HG03108 (cell line): ENCODE results near the gene KSR2.

ENCODE experiments used
- ATAC-seq: cut with Tn5 transposase; IDR thresholded peaks from one replicate; pipeline ENCODE4 v1.9.1; 2021; ENCODE audit warnings: moderate library complexity; ENCODE audit not compliant: unreplicated experiment

KSR2 gene

GRCh38 chr12:117547209-117547608 lies 421.6 kb downstream of the KSR2 start:
- no peak for ATAC-seq

GRCh38 chr12:117545216-117545615 lies 423.6 kb downstream of the KSR2 start:
- ATAC-seq, result no peak

DNA sequence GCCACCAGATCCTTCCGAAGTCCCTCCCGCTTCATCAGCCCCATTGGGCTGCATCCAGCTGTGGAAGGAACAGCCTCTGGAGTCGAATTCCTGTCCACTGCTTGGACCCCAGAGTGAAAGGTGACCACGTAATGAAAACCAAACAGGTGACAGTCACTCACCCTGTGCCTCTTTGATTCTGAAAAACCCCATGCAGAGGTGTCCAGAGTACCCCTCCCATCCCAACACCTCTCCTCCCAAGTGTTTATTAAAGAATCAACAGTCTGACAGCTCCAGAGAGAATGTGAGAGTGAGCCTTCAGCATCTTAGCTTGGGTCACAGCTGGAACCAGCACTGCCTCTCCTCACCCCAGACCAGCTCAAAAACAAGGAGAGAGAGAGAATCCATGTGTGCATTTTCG lies 428.8 kb downstream of the KSR2 start:
- no peak for ATAC-seq

DNA sequence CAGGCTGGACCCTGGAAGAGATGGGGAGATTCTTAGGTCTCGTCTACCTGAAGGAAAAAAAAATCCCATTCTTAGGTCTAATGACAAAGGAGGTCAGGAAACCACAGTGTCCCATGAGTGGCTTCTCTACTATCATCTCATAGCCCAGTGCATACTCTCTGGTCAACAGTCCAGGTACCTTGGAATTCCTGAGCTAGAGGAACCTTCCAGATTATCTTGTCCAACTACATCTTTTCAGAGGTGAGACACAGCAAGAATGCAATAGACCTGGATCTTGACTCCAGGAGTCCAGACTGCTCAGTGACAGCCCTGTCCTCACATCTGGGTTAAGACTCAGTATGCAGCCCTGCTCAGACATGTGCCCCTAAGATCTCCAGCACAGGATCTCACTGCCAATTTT lies 429.9 kb downstream of the KSR2 start:
- no peak for ATAC-seq

DNA sequence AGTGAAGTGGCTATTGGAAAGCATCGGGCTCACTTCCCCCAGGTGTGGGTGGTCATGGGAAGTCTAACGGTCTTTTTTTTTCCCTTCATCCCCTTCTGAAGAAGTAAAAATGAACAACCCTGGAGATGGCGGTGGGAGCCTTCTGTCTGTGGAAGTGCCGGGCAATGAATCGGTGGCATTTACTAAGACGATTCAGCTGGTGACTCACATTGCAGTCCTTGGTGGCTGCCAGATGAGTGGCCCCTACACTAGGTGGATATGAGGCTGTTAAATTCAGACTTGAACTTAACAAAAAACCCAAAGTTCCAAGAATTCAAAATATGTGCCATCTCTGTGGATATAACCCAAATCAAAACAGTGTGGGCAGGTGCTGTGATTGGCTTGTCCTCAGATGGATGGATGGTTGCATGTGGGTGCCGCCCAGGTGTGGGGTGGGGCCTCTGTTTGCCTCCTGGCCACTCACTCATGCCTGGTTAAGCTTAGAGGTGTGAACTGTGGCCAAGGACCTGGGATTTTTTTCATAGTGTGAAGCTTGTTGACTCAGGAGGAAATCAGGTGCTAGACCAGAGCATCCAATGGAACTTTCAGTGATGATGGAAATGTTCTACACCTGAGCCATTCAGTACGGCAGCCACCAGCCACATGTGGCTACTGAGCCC lies 430.6 kb downstream of the KSR2 start:
- ATAC-seq, result no peak

- no peak for ATAC-seq
These were observed 435.1 kb downstream of the KSR2 start for GRCh38 chr12:117533687-117534086.

- ATAC-seq, result no peak
These were observed 438.0 kb downstream of the KSR2 start for GRCh38 chr12:117530796-117531195.

- no peak for ATAC-seq
These were observed 440.3 kb downstream of the KSR2 start for GRCh38 chr12:117528538-117528937.

GRCh38 chr12:117527479-117527855 lies 441.3 kb downstream of the KSR2 start:
- no peak for ATAC-seq

DNA sequence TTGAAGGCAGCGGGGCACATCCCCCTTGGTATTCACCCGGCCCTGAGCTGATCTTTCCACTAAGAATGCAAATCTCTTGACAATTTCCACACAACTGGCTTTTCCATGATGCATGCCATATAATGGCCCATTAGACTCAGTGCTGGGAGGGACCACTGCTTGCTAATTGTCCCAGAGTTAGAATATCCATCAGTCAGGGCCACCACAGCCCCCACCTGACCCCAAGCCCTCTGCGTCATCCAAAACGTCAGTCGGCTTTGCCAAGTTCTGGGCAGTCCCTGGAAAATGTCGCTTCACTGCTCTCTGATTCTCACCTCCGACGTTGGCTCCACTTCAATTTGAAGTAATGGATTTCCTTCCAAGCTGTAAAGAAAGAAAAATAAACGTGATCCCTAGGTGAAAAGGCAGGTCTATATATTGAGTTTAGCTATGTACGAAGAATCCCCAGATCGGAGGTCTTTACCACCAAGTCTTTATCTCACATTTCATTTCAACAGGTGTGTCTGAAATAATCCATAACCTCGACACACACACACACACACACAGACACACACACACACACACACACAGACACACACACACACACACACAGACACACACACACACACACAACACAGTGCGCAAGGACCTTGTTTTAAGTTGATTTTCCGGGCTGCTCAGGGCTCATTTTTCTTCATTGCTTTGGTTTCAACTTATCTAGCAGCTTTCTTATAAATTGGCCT lies 441.9 kb downstream of the KSR2 start:
- no peak for ATAC-seq

DNA sequence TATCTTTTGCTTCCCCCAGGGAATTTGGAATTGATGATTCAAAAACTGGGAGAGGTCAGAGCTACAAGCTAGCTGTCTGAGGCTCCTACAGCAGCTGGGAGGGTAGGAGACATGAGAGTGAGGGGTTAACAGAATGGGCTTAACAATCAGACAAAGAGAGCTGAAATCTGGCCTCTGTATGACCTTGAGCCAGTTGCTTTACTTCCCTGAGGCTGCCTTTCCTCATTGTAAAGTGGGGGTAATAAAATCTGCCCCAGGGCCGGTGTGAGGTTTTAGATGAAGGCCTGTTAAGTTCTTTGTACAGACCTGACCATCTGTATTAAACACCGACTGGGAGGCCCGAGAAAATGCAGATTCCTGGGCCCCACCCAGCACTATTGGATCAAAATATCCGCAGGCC lies 443.0 kb downstream of the KSR2 start:
- ATAC-seq, result no peak

GRCh38 chr12:117524806-117525205 lies 444.0 kb downstream of the KSR2 start:
- no peak for ATAC-seq

DNA sequence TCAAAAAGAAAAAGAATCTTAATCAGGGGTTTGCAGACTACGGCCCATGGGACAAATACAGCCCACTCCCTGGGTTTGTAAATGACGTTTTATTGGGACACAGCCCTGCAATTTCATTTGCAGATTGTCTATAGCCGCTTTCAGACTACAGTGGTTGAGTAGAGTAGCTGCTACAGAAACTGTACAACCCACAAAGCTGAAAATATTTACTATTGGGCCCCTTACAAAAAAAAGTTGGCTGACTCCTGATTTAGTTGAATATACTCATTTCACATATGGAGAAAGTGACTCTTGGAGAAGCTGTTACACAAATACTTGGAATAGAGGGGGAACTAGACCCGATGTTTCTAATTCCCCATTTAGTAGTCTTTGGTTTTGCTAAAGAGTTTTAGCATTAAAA lies 444.8 kb downstream of the KSR2 start:
- ATAC-seq, result no peak

- no peak for ATAC-seq
These were observed 446.2 kb downstream of the KSR2 start for GRCh38 chr12:117522559-117522958.

DNA sequence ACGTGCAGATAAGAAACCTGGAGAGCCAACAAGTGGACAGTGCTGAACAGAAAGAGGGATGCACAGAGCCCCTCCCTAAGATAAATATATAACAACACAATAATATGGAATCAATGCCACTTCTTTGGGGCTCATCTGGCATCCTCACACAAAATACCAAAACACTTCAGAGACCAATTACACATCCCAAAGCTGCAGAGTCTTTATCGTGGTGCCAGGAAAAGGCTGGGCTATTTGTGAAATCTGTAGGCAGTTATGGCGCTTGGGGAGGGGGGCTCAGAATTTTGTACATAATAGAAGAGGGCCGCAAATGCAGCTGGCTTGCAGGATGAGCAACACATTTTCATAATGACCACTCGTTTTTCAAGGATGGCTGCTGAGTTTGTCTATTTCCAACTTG lies 446.9 kb downstream of the KSR2 start:
- no peak for ATAC-seq

- no peak for ATAC-seq
These were observed 447.4 kb downstream of the KSR2 start for GRCh38 chr12:117521346-117521745.

DNA sequence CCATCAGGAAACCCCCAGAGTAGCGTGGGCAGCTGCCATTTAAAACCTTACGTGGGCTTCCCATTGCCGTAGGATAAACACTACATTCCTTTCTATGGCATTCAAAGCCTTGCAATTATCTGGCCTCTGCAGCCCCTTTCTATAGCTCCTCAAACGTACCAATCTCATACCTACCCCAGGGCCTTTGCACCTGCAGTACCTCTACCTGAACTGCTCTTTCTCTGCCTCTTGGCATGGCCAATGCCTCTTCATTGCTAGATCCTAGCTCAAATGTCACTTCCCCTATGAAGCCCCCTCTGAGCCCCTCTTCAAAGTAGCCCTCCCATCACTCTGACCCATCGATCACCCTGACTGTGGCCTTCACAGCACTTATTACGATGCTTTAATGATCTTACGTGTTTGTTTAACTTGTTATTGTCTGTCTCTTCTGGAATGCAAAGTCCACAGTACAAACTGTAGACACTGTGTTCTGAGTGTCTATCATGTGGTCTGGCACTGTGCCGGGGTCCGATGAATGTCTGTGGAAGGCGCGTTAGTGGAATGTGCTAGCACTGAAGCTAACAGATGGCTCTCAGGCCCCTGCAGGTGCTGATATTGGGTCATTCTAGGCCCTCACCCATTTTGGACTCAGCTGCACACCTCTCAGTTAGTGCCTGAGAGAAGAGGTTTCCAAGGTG lies 450.1 kb downstream of the KSR2 start:
- no peak for ATAC-seq

DNA sequence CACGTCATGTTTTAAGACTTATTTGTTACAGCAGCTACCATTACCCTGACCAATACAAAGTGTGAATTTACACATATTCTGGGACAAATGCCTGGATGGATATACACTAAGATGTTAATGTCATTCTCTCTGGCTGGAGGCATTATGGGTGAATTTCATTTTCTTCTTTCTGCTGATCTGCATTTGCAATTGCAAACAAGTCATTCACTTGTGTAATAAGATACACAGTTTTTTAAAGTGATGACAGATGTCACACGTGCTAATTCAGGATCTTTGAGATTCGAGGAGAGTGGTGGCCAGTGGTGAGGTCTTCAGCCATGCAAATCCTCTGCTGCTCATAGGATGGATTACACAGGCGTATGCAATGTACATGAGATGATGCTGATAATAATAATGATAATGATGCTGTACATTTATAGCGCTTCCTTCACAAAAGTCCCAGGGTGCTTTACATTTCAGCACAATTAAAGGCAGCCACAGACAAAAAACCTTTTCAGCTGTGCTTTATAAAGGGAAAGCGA lies 451.5 kb downstream of the KSR2 start:
- no peak for ATAC-seq

DNA sequence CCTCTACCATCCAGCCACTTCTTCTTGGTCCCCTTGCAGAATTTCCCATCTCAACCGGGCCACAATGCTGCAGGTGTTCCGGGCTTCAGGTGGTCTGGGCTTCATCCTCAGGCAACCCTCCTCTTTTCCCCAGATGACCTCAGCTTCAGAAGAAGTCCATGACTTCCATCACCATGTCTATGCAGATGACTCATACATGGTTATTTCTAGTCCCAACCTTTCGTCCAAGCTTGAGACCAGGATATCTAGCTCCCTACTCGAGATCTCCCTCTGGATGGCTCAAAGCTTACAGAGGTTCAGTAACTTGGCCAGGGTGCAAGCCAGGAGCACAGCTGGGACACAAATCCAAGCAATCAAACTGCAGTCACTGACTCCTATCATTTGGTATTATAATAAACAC lies 452.8 kb downstream of the KSR2 start:
- ATAC-seq, result no peak

DNA sequence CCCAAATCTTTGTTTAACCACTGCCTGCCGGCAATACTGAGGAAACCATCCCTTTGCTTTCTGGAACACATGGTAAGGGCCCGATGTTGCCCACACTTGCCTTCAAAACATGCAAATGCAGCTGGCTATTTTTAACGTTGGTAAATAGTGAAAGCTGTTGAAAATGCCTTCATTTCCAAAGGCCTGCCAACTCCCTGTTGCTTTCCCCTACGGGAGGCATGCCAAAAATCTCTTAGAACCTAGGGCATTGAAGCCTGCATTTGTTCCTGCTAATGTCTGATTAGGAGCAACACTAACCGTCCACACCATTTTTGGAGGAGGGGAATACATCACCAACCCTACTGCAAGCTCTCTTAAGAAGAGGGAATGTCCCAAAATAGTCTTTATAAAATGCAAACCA lies 454.8 kb downstream of the KSR2 start:
- ATAC-seq, result no peak

GRCh38 chr12:117513353-117513752 lies 455.4 kb downstream of the KSR2 start:
- no peak for ATAC-seq

GRCh38 chr12:117508468-117508867 lies 460.3 kb downstream of the KSR2 start:
- ATAC-seq, result no peak
